ENCODE data around the gene SCRT2.

Gene SCRT2

DNA sequence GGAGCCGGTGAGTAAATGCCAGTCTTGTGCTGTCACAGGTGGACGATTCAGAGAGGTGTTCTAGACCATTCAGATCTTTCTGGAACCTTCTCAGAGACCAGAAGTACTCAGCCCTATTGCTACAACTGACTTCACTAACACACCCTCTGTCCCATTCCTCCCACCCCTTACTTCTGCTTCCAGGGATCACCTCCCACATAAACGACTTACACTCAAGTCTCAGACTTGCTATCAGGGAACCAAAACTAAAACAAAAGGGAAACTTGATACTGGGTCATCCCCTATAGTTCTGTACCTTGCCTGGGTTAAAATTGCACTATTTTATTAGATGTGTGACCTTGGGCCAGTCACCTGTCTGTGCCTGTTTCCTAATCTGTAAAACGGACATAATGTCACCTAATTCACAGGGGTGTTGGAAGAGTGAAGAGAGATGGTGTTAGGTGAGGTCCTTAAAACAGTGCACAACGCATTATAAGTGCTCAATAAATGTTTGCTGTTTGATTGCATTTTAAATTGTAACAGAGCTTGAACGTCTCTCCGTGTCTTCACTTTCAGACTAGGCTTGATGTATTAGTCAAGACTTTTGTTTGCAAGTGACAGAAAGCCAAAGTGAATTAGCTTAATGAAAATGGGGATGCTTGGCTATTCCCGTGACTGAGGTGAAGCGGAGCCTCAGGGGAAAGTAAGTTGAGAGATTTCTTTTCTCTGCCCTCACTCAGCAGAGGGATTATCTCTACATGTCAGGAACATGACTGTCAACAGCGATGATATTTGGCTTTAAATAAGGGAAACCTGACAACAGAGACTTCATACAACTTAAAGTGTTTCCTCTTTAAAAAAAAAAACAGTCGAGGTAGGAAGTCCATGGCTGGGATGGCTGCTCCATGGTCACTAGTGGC, 19.6 kb downstream of the SCRT2 start:
- no peak overlapping the region for H3K4me3 ChIP-seq (replicated peaks in 1 of 2; ENCODE audit: low read depth in 2 of 2, low read length in 2 of 2)
- DNase-seq (ENCODE audit: low read depth in 2 of 2) = no peak

DNA sequence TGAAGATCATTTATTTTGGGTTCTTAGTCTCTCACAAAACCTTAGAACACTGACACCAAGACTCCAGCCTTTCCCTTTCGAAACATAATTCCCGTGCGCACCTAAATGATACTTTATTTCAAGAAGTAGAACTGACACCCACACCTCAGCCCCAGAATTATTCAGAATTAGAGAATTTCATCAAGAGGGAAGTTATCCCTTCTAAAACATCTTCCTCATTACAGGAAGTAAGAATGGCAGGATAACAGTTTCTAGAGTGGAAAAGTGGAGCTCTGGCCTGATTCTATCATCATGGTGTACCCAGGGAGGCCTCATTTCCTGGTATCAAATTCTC, 21.2 kb downstream of the SCRT2 start:
- TF ChIP-seq, protein P1, sequence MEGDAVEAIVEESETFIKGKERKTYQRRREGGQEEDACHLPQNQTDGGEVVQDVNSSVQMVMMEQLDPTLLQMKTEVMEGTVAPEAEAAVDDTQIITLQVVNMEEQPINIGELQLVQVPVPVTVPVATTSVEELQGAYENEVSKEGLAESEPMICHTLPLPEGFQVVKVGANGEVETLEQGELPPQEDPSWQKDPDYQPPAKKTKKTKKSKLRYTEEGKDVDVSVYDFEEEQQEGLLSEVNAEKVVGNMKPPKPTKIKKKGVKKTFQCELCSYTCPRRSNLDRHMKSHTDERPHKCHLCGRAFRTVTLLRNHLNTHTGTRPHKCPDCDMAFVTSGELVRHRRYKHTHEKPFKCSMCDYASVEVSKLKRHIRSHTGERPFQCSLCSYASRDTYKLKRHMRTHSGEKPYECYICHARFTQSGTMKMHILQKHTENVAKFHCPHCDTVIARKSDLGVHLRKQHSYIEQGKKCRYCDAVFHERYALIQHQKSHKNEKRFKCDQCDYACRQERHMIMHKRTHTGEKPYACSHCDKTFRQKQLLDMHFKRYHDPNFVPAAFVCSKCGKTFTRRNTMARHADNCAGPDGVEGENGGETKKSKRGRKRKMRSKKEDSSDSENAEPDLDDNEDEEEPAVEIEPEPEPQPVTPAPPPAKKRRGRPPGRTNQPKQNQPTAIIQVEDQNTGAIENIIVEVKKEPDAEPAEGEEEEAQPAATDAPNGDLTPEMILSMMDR (IDR thresholded peaks at IDR 0.05; ENCODE audit: low read depth, low read length) = no peak
- no peak overlapping the region for H3K4me3 ChIP-seq (replicated peaks in 1 of 2; ENCODE audit: low read depth in 2 of 2, low read length in 2 of 2)
- no peak for DNase-seq (ENCODE audit: low read depth in 2 of 2)

More for the DNA sequence above, 19.6 kb downstream of the SCRT2 start:
- TF ChIP-seq, protein P1 (IDR thresholded peaks at IDR 0.05; ENCODE audit: low read depth, low read length) = no peak

DNA sequence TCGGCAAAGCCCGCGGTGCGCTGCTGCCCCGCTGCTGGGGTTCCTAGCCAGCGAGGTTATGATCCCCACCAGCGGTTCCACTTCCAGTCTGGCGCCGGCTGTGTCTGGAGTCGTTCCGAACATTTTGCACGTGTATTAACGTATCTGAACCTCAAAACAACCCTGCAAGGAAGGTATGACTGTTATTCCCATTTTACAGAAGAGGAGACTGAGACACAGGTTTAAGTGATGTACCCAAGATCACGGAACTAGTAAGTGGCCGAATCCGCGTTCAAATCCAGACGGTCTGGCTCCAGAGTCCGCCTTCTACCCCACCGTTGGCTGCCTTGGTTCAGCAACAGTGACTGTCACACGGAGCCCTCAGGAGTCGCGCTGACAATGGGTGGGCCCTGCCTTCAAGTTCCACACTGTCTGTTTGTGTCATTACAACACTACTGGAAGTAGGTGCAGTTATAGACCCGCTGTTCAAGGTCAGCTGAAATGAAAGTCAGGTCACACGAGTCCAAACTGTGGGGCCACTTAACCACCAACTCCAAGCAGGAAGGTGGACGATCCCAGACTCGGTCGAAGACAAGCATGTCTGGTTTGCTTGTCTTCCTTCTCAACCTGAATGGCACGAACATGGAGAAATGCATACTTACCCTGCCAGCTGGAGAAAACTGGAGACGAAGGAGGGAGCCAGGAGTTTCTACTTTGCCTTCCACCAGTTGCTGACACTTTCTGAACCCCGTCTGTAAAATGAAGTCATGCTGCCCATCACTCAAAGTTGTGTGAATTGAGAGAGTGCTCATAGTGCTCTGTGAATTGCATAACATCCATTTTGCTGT, 21.8 kb downstream of the SCRT2 start:
- H3K4me3 ChIP-seq (replicated peaks in 1 of 2; ENCODE audit: low read depth in 2 of 2, low read length in 2 of 2) = peak overlapping the region; percentile 50 to 97
- TF ChIP-seq, protein P1 (IDR thresholded peaks at IDR 0.05; ENCODE audit: low read depth, low read length) = no peak
- DNase-seq (ENCODE audit: low read depth in 2 of 2) = no peak

- DNase-seq (ENCODE audit: low read depth in 2 of 2) = peak; percentile 94 to 96
- TF ChIP-seq, protein P1 (IDR thresholded peaks at IDR 0.05; ENCODE audit: low read depth, low read length) = no peak
- peak within 1 kb of the TSS; percentile 89 to 97 for H3K4me3 ChIP-seq (replicated peaks in 1 of 2; ENCODE audit: low read depth in 2 of 2, low read length in 2 of 2)
These were observed 22.5 kb downstream of the SCRT2 start, which contains the start of gene SRXN1 for GRCh38 chr20:653110-653589. SRXN1 (minus strand) TSS chr20:653200; CDS start chr20:653185, 15 bp downstream.

DNA sequence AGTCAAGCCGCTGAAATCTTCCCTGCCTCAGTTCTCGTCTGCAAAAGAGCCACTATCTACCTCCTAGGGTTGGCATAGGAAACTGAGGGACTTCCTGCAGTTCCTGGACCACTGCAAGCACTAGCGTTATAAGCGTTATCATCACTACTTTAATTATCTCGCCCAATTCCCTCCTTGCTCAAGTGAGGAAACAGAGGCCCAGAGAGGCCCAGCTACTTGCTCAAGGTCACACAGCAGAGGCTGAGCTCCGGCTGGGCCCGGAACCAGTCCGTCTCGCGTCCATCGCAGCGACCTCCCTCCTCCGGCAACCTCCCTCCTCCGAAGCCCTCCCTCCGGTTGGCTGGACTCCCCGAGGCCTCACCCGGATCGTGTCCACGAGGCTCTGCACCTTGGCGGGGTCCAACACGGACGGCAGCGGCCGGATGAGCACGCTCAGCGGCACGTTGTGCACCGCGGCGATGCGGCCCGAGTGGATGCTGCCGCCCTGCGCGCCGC, 22.9 kb downstream of the SCRT2 start:
- peak overlapping the region; percentile 89 to 97 for H3K4me3 ChIP-seq (replicated peaks in 1 of 2; ENCODE audit: low read depth in 2 of 2, low read length in 2 of 2)
- DNase-seq (ENCODE audit: low read depth in 2 of 2) = peak; percentile 50 to 60
- TF ChIP-seq, protein P1 (IDR thresholded peaks at IDR 0.05; ENCODE audit: low read depth, low read length) = no peak

GRCh38 chr20:651713-652614, 23.6 kb downstream of the SCRT2 start:
- DNase-seq (ENCODE audit: low read depth in 2 of 2) = no peak
- TF ChIP-seq, protein P1 (IDR thresholded peaks at IDR 0.05; ENCODE audit: low read depth, low read length) = no peak
- H3K4me3 ChIP-seq (replicated peaks in 1 of 2; ENCODE audit: low read depth in 2 of 2, low read length in 2 of 2) = peak overlapping the region; percentile 89 to 97
